Measurements from ENCODE around the gene EBPL. TPM values are rescaled to one million over a fixed set of nuclear protein-coding genes. Genes with fewer than 3 reads are reported as not detected.

The EBPL gene
- polyA plus RNA-seq, 1 of the 3 experiments (the other 2 are of a cell fraction) = 113 TPM

DNA sequence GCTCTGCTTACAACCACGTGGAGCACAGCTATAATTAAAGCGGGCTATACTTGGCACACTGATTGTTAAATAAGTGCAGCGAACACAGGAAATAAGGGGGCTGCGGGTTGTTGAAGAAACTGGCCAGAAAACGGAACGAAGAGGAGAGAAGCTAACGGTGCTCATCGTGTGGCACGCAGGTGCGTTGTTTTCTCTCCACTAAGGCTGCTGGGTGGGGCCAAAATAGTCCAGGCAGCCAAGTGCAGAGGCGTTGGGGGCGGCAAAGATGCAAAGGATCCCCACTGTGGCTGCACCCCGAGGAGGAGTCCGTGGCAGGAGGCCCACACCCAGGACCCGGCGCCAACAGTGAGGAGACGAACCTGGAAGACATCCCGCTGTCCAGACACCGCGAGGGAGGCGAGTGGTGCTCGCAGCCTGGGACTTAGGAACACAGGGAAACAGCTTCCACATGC, 71.1 kb downstream of the EBPL start:
- Histone ChIP-seq H2AFZ (ENCODE audit: low read depth) (no peak overlapping the region), H3F3A (replicated peaks; ENCODE audit: insufficient read depth) (no peaks in the 10 kb centered on the region), H3K4me3 (ENCODE audit: low read depth in 2 of 2, low read length in 1 of 2) (no peak overlapping the region), H4K20me1 (ENCODE audit: insufficient read depth) (no peaks in the 10 kb centered on the region), H3K36me3 (replicated peaks in 1 of 2; ENCODE audit: control insufficient read depth in 1 of 2, insufficient read depth in 2 of 2, low read length in 1 of 2) (no peaks in the 10 kb centered on the region), H3K4me2 (no peak overlapping the region), H3K9me2 (no peaks in the 10 kb centered on the region), H3K27ac (ENCODE audit: low read depth in 2 of 2, low read length in 1 of 2) (no peak overlapping the region), H3K79me2 (ENCODE audit: insufficient read depth) (no peaks in the 10 kb centered on the region), H3K27me3 (ENCODE audit: insufficient read depth) (no peaks in the 10 kb centered on the region), H3K9me3 (no peaks in the 10 kb centered on the region), H3K9ac (no peak overlapping the region), H3K4me1 (ENCODE audit: control insufficient read depth in 1 of 2, insufficient read depth in 2 of 2, low read depth in 1 of 2, low read length in 1 of 2) (no peaks in the 10 kb centered on the region; a peak in 1 of 4 replicates)
- TF ChIP-seq FOXJ3 (CRISPR knock-in tag; IDR thresholded peaks at IDR 0.05) = no peak
- no peak for TF ChIP-seq POLR2AphosphoS5 (IDR thresholded peaks at IDR 0.05; ENCODE audit: low read depth, low read length)
- TF ChIP-seq TCF12 (IDR thresholded peaks at IDR 0.05) = no peak
- TF ChIP-seq ELF1 (IDR thresholded peaks at IDR 0.05) = no peak
- TF ChIP-seq JUND (IDR thresholded peaks at IDR 0.05) = no peak
- no peak for TF ChIP-seq GATA2 (CRISPR knock-in tag; IDR thresholded peaks at IDR 0.05)
- TF ChIP-seq TAF1 (IDR thresholded peaks at IDR 0.05; ENCODE audit: borderline replicate concordance, low read depth, low read length) = no peak
- TF ChIP-seq, protein P1, sequence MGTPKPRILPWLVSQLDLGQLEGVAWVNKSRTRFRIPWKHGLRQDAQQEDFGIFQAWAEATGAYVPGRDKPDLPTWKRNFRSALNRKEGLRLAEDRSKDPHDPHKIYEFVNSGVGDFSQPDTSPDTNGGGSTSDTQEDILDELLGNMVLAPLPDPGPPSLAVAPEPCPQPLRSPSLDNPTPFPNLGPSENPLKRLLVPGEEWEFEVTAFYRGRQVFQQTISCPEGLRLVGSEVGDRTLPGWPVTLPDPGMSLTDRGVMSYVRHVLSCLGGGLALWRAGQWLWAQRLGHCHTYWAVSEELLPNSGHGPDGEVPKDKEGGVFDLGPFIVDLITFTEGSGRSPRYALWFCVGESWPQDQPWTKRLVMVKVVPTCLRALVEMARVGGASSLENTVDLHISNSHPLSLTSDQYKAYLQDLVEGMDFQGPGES (IDR thresholded peaks at IDR 0.05; ENCODE audit: low read depth, low read length) = no peak
- TF ChIP-seq MXI1 (IDR thresholded peaks at IDR 0.05; ENCODE audit: low read depth, low read length) = no peak
- TF ChIP-seq, protein P2, sequence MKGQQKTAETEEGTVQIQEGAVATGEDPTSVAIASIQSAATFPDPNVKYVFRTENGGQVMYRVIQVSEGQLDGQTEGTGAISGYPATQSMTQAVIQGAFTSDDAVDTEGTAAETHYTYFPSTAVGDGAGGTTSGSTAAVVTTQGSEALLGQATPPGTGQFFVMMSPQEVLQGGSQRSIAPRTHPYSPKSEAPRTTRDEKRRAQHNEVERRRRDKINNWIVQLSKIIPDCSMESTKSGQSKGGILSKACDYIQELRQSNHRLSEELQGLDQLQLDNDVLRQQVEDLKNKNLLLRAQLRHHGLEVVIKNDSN (IDR thresholded peaks at IDR 0.05; ENCODE audit: borderline replicate concordance, low read depth) = no peak
- TF ChIP-seq CHD2 (IDR thresholded peaks at IDR 0.05; ENCODE audit: low read length, partially characterized antibody) = no peak
- TF ChIP-seq GABPA (IDR thresholded peaks at IDR 0.05; ENCODE audit: low read depth) = no peak
- TF ChIP-seq EP300 (IDR thresholded peaks at IDR 0.05; ENCODE audit: borderline replicate concordance in 1 of 2, low read depth in 1 of 2, low read length in 1 of 2) = no peak
- TF ChIP-seq RCOR1 (IDR thresholded peaks at IDR 0.05; ENCODE audit: low read length) = no peak
- POLR2A ChIA-PET = no interaction called here
- 72% methylated on average over 19 of the region's 22 CpGs for WGBS (ENCODE audit: low lambda C conversion rate)
- no peak for DNase-seq
- CTCF ChIA-PET = interaction anchor here (1.4 to 1.5 kb wide), 3 partner anchors 13 to 320 kb away, joined by 3 read pairs; no protein-coding TSS in a partner anchor

DNA sequence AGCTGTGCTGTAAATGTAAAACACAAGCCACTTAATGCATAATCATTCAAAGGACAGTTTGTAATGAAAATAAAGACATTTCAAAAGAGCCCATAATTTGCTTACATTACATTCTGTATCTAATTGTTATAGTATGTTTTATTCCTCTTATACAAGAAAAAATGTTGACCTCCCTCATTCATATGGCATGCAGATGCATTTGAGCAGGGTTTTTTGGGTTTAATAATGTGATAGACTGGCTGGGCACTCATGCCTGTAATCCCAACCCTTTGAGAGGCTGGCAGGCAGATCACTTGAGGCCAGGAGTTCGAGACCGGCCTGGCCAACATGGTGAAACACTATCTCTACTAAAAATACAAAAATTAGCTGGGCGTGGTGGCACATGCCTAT, 74.6 kb downstream of the EBPL start:
- POLR2A ChIA-PET = no interaction called here
- 100% methylated on average over 3 of the region's 3 CpGs for WGBS (ENCODE audit: low lambda C conversion rate)
- CTCF ChIA-PET = interaction anchor here (3.3 kb wide), 1 partner anchor 10 kb away, joined by 23 read pairs; no protein-coding TSS in a partner anchor
- TF ChIP-seq EP300 (IDR thresholded peaks at IDR 0.05; ENCODE audit: borderline replicate concordance in 1 of 2, low read depth in 1 of 2, low read length in 1 of 2) (no peak), RFX5 (IDR thresholded peaks at IDR 0.05; ENCODE audit: low read length) (no peak), SMC3 (IDR thresholded peaks at IDR 0.05; ENCODE audit: low read depth, low read length) (no peak), RAD21 (IDR thresholded peaks at IDR 0.05; ENCODE audit: low read length) (no peak), NFIC (IDR thresholded peaks at IDR 0.05; ENCODE audit: borderline replicate concordance) (no peak), RXRA (IDR thresholded peaks at IDR 0.05; ENCODE audit: borderline replicate concordance, low read depth) (no peak), JUND (IDR thresholded peaks at IDR 0.05) (no peak), TEAD4 (IDR thresholded peaks at IDR 0.05; ENCODE audit: borderline replicate concordance, insufficient read depth) (no peak)
- TF ChIP-seq, protein P1 (IDR thresholded peaks at IDR 0.05; ENCODE audit: low read depth, low read length) = no peak
- TF ChIP-seq, protein P3, sequence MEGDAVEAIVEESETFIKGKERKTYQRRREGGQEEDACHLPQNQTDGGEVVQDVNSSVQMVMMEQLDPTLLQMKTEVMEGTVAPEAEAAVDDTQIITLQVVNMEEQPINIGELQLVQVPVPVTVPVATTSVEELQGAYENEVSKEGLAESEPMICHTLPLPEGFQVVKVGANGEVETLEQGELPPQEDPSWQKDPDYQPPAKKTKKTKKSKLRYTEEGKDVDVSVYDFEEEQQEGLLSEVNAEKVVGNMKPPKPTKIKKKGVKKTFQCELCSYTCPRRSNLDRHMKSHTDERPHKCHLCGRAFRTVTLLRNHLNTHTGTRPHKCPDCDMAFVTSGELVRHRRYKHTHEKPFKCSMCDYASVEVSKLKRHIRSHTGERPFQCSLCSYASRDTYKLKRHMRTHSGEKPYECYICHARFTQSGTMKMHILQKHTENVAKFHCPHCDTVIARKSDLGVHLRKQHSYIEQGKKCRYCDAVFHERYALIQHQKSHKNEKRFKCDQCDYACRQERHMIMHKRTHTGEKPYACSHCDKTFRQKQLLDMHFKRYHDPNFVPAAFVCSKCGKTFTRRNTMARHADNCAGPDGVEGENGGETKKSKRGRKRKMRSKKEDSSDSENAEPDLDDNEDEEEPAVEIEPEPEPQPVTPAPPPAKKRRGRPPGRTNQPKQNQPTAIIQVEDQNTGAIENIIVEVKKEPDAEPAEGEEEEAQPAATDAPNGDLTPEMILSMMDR (IDR thresholded peaks at IDR 0.05) = no peak
- TF ChIP-seq, protein P4, sequence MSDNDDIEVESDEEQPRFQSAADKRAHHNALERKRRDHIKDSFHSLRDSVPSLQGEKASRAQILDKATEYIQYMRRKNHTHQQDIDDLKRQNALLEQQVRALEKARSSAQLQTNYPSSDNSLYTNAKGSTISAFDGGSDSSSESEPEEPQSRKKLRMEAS (IDR thresholded peaks at IDR 0.05; ENCODE audit: low read depth) = no peak
- TF ChIP-seq, protein P5, sequence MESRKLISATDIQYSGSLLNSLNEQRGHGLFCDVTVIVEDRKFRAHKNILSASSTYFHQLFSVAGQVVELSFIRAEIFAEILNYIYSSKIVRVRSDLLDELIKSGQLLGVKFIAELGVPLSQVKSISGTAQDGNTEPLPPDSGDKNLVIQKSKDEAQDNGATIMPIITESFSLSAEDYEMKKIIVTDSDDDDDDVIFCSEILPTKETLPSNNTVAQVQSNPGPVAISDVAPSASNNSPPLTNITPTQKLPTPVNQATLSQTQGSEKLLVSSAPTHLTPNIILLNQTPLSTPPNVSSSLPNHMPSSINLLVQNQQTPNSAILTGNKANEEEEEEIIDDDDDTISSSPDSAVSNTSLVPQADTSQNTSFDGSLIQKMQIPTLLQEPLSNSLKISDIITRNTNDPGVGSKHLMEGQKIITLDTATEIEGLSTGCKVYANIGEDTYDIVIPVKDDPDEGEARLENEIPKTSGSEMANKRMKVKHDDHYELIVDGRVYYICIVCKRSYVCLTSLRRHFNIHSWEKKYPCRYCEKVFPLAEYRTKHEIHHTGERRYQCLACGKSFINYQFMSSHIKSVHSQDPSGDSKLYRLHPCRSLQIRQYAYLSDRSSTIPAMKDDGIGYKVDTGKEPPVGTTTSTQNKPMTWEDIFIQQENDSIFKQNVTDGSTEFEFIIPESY (IDR thresholded peaks at IDR 0.05; ENCODE audit: borderline replicate concordance, low read depth) = no peak

More for the DNA sequence above, 74.6 kb downstream of the EBPL start:
- H2AFZ ChIP-seq (ENCODE audit: low read depth) = peak overlapping the region; percentile 71
- H3K9me2 ChIP-seq = no peaks in the 10 kb centered on the region
- no peak for DNase-seq
- no peak overlapping the region for H3K9ac ChIP-seq
- H3K4me3 ChIP-seq (ENCODE audit: low read depth in 2 of 2, low read length in 1 of 2) = no peak overlapping the region
- no peaks in the 10 kb centered on the region for H3K9me3 ChIP-seq
- no peaks in the 10 kb centered on the region for H3F3A ChIP-seq (replicated peaks; ENCODE audit: insufficient read depth)
- H3K27me3 ChIP-seq (ENCODE audit: insufficient read depth) = no peaks in the 10 kb centered on the region
- no peaks in the 10 kb centered on the region for H3K36me3 ChIP-seq (replicated peaks in 1 of 2; ENCODE audit: control insufficient read depth in 1 of 2, insufficient read depth in 2 of 2, low read length in 1 of 2)
- H3K4me2 ChIP-seq = no peak overlapping the region
- no peaks in the 10 kb centered on the region; a peak in 1 of 4 replicates for H3K4me1 ChIP-seq (ENCODE audit: control insufficient read depth in 1 of 2, insufficient read depth in 2 of 2, low read depth in 1 of 2, low read length in 1 of 2)
- H4K20me1 ChIP-seq (ENCODE audit: insufficient read depth) = no peaks in the 10 kb centered on the region
- no peaks in the 10 kb centered on the region for H3K79me2 ChIP-seq (ENCODE audit: insufficient read depth)
- H3K27ac ChIP-seq (ENCODE audit: low read depth in 2 of 2, low read length in 1 of 2) = peak overlapping the region in 1 of 2 experiments; percentile 22; a peak in 2 of 4 replicates

Data from SK-N-SH (cell line).